Medulla oblongata (tissue), 1 donor: ENCODE measurements around the gene NRIP2.

Experiments used
- DNase-seq: peaks from one replicate; pipeline ENCODE4 v3.0.0-alpha.2; 2015; ENCODE audit errors: extremely low spot score

Gene NRIP2

DNA sequence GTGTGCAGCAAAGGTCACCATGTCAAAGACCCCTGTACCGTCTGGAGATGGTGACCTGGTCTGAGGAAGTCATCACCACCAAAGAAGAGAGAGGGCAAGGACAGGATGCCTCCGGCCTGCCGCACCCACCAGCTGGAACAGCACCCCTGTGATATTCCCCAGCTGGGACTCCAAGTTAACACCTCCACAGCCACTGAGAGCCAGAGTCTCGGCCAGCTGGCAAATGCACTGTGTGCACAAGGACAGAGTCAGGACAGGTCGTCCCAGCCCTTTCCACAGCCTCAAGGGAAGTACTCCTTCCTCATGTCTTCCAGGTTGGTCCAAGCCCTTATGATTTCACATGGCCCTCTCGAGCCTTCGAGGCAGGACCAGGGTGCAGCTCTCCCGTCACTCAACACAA is 59.4 kb downstream of the NRIP2 start:
- DNase-seq: no peak
